Epithelial cell of proximal tubule (primary cell): Measurements from ENCODE around the gene IRGQ. TPM values are rescaled to one million over a fixed set of nuclear protein-coding genes. Genes with fewer than 3 reads are reported as not detected.

Experiments used
- DNase-seq: peaks from one replicate; pipeline ENCODE4 v3.0.0-alpha.2; 2011; ENCODE audit warnings: low read depth
- H3K4me3 ChIP-seq: 2 replicates; pipeline ENCODE4 v1.5.1; 2011; ENCODE audit warnings: low read depth, mild to moderate bottlenecking, low read length
- CTCF ChIP-seq: conservative IDR thresholded peaks from 2 replicates; pipeline ENCODE4 v1.5.1; 2012; ENCODE audit warnings: low read depth, mild to moderate bottlenecking, low read length
- total RNA-seq: library from RNA; depleted of rRNA; stranded (reverse); fragments of >200 nt; gene quantifications from 2 replicates; pipeline ENCODE4 v1.2.3, GENCODE V29; 2015

IRGQ gene
- total RNA-seq, 1 donor from 2014 or later: 20.8 TPM

GRCh38 chr19:43581467-43581866 lies 14.5 kb downstream of the IRGQ start:
- peak overlapping the region; percentile 55 for H3K4me3 ChIP-seq
- TF ChIP-seq CTCF: no peak
- no peak for DNase-seq

- no peak for TF ChIP-seq CTCF
- no peak for DNase-seq
These were observed 17.1 kb downstream of the IRGQ start for GRCh38 chr19:43578787-43579186.

GRCh38 chr19:43575955-43576878 lies 19.7 kb downstream of the IRGQ start:
- peak overlapping the region; percentile 86 for H3K4me3 ChIP-seq
- DNase-seq: no peak
- no peak for TF ChIP-seq CTCF

More at GRCh38 chr19:43578787-43579186, 17.1 kb downstream of the IRGQ start:
- H3K4me3 ChIP-seq: no peak overlapping the region

- peak within 1 kb of the TSS; percentile 86 for H3K4me3 ChIP-seq
- TF ChIP-seq CTCF: no peak
- peak; percentile 82 for DNase-seq
These were observed 20.6 kb downstream of the IRGQ start, which contains the start of the genes PINLYP and XRCC1 for GRCh38 chr19:43575156-43575950. TSS of gene PINLYP (plus strand) at chr19:43575801. CDS start at chr19:43577192, 1,391 bp downstream. TSS of gene XRCC1 (minus strand) at chr19:43575527. CDS start at chr19:43575458, 69 bp downstream.

- no peak for TF ChIP-seq CTCF
- no peak for DNase-seq
These were observed 21.3 kb downstream of the IRGQ start for GRCh38 chr19:43574424-43575155.

GRCh38 chr19:43572171-43572588 lies 23.8 kb downstream of the IRGQ start:
- no peak for TF ChIP-seq CTCF
- no peak overlapping the region for H3K4me3 ChIP-seq
- DNase-seq: no peak

More at GRCh38 chr19:43574424-43575155, 21.3 kb downstream of the IRGQ start:
- H3K4me3 ChIP-seq: peak overlapping the region; percentile 86
